Right forelimb (tissue), 1 donor: ENCODE measurements around the gene THRB.

Source experiments
- DNase-seq: peaks from one replicate; pipeline ENCODE4 v3.0.0-alpha.2; 2018

The THRB gene

DNA sequence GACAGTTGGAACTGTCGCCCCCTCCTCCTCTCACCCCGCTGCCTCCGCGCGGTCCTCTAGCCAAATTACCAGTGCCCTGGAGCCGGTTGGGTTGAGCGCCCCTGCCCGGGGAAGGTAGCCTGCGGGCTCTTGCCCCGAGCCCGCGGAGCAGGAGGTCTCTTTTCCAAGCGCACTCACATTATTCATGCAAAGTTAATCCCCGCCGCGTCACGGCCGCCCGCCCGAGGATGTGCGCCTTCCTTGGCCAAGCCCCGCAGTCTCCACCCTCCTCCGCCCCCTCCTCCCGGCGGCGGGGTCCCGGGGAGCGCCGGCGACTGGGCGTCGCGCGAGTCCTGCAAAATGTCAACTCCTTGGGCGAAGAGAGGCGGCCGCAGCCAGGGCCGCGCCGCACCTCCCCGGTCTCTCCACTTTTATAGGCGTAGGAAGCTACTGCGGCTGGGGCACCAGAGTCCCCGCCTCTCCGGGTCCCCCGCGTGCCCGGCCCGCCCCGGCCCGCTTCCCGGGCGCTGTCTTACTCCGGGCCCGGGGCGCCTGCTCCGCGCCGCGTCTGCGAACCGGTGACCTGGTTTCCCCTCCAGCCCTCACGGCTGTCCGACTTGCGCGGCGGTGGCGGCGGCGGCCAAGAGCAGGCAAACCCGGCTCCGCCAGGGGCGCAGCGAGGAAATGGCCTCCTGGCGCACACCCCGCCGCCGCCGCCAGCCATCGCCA lies at the start of gene THRB:
THRB (minus strand) TSS at position 233 of the 708 bp plus-strand sequence.
- peak; percentile 81 for DNase-seq

DNA sequence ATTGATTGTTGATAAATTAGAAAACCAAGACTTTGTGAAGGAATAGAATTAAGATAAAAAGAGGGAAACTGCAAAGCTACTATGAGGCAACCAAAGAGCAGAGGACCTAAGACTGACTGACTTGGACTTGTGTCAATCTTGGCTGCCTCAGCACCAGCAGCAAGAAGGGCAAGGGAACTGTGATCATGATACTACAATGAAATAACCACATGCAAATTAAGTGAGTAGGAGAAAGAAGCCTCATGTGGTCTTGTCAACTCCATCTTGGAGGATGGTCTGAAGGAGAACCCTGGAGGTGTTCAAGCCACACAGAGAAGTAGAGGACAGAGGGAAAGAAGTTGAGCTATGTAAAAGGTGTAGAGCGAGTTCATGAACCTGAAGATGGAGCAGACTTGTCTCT lies 47.3 kb upstream of the THRB start:
- DNase-seq = no peak

DNA sequence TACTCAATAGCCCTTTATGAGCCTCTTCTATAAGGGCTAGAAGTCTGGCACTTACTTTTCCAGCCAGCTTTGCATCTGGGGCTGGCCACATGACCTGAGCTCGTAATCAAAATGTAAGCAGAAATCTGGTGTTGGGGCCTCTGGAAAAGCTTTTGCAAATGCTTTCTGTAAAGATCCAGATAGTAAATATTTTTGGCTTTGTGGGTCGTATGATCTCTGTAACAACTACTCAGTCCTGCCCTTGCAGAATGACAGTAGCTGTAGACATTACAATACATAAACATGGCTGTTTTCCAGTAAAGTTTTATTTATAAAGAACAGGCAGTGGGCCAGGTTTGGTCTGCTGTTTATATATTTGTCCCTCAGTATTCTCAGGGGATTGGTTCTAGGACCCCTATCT lies 46.2 kb upstream of the THRB start:
- DNase-seq = no peak

DNA sequence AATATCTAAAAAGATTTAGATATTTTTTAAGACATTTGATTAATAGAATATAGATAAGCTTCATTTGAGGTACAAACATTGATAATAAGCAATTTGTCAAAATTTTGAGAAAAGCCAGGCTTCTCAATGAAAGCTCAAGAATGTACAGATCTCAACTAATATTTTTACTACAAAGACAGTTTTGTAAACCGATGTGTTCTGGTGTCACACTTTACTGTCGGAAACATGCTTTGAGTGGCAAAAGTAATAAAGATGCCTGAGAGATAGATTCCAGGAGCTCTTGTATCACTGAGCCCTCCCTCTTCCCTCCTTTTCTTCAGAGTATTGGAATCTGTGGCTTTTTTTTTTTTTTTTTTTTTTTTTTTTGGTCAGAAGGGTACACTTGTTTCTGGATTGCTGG lies 45.0 kb upstream of the THRB start:
- no peak for DNase-seq

DNA sequence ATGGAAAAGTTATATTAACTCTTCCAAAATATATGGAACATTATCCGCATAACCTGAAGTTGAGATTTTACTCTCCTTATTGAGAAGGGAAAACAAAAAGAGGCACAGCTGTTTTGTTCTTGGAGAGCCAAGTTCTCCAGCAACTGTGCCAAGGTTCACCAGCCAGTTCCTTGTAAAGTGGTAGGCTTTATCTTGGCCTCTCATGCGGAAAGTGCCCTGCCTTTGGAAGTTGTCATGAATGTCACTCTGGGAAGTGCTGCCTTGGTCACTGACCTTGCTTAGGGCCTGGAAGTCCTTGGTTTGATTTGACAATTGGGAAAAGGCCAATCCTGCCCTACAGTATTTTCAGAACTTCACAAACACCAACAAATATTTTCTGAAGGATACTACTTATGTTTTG lies 44.2 kb upstream of the THRB start:
- DNase-seq = no peak

DNA sequence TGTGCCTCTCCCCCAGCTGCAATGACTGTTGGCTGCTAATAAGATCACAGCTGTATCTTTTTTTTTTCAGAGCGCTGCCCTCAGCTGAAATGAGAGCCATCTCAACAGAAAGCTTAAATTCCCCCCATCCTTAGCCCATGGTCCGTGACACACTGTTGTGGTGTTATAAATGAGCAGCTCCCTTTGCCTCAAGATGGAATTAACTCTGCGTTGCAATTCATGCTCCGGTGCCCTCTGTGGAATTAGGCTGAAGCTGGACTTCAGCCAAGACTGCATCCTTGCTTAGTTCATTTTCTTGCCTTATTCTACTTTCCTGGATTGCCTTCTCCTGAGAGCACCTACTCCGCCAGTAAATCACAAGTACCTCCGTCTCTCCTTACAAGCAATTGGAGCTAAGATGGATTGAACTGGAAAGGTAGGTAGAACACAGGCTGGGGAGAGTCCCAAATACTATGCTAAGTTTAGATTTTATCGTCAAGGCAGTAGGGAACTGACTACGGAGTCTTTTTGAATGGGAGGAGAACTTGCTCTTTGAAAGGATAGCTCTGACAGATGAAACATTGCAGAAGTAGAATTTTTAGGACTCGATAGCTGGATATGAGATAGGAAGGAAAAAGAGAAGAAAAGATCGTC lies 39.0 kb upstream of the THRB start:
- no peak for DNase-seq

DNA sequence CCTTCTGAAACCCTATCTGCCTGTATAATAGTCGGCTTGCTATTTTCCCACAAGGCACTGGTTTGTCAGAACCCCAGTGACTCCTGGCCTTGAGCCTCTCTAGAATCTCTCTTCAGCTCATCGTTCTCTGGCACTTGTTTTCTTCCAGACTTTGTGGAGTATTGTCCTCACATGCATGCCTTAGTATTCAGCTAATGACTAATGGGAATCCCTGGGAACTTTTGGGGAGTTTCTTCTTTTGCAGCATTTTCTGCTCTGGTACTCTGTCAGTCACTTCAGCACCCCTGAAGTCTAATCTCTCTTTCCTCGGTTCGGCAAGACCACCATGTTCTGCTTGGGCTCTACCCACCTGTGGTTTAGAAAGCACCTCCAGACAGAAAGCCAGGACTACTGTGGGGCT lies 35.8 kb upstream of the THRB start:
- no peak for DNase-seq

DNA sequence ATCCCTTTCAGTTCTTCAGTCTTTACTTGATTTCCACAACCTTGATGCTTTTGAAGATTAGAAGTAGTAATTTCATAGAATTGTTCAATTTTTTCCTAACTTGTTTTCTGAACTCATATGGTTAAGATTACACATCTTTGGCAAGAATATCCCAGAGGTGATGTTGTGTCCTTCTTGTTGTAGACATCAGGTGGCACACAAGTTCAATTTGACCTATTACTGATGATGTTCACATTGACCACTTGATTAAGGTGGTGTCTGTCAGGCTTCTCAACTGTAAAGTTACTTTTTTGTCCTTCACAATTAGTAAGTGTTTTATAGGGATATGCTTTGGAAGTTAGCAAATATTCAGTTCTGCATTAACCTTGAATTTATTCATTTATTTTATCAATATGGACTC lies 34.6 kb upstream of the THRB start:
- DNase-seq = no peak

DNA sequence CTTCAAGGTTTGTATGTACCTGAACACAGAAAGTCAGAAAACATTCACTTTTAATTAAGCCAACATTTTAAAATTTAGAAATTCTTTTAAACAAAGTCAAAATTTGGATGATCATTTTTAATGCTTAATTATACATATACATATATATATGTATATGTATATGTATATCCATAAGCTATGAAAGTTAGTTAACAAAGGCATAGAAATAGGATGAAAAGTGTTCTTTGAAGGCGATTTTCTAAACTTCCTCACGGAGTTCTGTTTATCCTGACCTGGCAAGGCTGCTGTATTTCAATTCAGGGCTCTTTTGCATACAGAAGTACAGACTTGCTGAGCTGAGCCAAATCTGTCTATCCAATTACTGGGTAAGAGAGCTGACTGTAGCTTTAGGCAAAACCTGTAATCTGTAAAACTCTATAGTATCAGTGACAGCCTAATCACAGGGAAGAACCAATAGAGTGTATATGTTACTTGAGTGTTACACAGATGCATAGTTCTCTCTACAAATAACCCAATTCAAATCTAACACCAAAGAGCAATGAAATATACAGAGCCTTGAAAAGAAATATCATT lies 32.1 kb upstream of the THRB start:
- DNase-seq = no peak

DNA sequence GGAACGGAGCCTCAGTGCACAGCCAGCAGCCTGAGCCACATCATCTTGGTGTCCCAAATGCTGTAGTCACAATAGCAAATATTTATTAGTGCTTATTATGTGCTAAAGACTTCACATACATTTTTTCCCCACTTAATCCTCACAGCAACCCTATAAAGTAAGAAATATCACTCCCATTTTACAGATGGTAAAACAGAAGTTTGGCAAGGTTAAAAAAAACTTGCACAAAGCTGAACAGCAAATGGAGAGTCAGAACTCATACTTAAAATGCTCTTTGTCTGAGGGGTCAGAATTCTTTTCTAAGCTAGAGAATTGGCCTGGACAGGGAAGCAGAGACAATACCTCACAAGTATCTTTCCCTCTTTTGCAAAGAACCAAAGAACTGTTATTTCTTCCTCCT lies 30.9 kb upstream of the THRB start:
- no peak for DNase-seq

DNA sequence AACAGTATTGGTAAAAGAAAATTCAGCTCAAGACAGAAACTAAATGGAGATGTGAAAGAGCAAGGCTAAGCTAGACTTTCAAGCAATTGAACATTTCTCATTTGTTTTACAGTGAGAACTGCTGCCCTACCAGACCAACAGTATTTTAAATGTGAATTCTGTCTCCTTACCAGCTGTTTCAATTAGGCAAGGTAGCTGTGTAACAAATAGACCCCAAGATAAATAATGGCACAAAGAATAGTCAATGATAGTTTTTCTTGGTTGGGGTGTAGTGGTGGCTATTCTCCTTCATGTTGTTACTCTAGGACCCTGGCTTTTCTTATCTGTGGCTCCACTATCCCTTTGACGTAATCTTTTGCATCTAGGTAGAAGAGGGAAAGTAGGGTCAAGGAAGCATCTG lies 30.4 kb upstream of the THRB start:
- DNase-seq = no peak

DNA sequence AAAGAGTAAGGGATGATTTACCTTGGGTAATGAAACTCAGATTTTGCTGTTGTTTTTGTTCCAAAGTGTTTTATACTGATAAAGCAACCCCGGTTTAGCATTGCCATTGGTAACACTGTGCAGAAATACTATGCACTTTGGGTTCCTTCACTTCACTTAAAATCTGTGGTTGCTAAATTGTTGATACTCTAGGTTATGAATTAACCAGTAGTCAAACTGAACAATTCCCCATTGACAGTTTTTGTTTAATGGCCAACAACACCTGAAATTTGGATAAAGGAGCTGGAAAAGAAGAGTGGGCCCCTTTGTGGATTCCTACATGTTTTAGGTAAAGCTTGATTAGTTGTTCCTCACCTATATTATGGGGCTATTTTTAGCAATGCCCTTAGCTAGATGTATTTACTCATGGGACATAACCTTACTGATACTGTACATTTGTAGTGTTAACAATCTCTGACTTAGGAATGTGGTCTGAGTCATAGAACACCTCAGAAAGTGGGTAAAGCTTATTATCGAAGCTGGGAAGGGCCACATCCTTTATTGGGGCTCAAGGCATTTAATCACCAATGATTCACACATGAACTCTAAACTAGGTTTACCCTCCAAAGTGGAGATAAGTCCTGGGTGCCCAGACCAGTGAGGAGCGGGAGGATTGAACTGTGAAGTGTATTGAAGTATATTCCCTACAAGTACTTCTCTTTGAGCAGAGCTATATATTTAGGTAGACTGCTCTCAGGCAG lies 29.5 kb upstream of the THRB start:
- no peak for DNase-seq

DNA sequence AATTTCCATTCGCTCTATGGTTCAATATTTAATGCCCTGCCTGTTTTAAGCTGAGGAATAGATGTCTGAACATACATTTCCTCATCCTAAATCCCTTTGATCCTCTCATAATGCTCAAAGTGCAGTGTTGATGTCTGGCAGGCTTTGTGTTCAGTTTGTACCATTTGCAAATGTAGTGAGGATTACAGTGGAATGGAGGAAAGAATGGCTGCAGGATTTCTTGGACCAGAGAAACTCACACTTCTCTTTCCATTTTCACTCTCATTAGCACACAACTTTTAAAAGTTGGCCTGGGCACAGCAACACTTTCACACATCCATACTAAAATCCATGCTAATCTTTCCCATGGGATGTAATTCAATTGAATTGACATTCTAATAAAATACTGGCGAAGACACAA lies 28.6 kb upstream of the THRB start:
- no peak for DNase-seq

DNA sequence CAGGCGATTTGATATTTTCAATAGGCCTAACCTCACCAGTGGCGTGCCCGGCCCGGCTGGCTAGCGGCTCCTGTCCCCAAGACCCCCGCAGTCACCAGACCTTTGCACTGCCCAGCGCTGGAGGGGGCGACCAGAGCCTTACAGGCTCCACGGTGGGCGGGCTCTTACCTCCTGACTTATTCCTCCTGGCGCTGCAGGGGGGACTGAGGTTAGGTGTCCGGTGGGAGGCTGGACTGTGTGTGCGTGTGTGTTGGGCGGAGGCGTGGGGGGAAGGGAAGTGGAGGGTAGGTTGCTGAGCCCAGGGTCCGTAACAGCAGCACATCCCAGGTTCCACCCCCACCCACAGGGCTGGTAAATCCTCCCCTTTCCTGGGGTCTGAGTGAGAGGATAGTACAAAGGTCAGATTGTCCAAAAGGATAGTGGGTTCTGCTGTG lies 27.5 kb upstream of the THRB start:
- DNase-seq = no peak

DNA sequence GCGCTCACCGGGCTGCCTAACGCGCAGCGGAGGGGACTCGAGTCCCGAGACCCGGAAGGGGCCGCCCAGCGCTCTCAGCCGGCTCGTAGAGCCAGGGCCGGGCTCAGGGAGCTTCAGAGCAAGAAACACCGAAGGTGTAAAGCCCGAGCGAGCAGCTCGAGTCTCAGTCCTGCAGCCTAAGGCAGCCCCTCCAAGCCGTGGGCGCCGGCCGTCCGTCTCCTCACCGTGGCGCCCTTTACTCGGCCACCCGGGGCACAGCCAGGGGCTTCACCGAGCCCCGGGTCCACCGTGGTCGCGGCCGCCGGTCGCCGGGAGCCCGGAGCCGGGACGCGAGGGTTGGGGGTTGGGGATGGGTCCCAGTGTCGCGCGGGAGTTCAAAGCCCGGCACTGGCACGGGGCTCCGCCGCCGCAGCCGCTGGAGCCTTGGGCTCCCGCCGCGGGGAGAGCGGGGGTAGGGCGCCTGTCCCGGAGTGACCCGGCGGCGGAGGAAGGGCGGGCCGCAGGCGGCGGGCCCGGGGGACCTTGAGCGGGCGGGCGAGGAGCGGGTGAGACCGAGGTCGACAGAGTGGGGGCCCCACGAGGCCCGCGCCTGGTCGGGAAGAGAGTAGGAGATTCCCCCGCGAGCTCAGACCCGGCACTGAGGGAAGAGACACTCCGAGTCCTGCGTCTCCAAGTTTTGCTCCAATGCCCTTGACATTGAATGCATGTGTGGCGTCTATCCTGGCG lies 26.9 kb upstream of the THRB start:
- DNase-seq = peak; percentile 68

DNA sequence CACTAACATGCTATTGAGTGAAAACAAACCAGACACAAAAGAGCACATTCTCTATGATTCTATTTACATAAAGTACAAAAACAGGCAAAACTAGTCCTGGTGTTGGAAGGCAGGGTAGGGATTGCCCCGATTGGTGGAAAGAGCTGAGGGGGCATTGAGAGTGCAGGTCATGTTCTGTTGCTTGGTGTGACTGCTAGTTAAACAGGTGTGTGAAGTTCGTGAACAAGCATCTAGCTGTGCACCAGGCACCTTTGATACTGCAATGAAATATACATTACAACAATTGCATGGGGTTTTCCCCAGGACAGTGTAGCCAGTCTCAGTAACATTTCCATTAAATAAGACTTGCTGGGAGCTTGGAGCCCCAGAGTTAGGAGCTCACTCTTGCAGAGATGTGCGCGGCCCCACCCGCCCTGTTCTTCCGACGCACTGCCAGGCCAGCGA lies 26.3 kb upstream of the THRB start:
- no peak for DNase-seq

DNA sequence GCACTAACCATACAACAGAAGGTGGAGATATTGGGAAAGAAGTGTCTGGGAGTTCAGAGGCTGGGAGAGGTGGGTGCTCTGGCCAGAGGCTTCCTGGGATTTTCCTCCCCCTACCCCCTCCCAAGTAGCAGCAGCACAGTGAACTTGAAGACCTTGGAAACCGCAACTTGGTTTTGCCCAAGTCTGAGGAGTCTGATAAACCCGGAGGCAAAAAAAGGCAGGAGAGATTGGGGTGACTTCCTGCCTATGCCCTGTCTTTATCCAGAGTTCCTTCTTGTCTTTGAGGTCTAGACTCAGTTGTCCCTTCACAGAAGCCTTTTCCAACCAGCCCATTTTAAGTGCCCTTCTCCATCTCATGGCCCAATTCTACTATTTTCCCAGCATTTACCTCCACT lies 25.4 kb upstream of the THRB start:
- no peak for DNase-seq

DNA sequence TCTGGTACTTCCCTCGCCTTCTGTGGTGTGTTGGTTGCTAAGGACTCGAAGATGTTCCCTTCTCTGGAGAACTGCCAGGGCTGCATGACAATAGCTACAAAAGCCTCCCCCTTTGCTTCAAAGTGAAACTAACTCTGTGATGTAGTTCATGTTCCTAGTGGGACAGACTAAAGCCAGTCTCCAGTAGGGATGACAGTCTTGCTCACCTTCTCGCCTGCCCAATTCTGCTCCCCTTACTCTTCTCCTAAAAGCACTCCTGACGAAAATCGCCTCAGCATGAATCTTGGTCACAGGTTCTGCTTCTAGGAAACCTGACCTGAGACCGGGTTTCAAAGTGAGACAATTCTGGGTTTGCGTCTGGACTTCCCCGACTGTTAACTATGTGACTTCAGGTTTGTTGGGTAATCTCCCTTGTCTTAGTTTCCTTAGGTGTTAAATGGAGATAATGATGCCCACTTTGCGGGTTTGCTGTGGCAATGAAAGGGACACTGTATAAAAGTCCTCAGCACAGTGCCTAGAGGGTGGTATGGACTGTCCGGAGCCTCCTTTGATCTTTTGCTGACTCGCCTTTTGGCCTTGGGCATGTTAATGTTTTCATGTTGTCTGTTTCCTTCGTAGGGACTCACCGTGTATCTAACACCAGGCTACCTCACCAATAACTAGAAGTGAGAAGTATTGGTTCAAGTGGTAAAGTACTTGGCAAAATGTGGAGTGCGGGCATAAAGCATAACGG lies 24.9 kb upstream of the THRB start:
- DNase-seq = no peak

DNA sequence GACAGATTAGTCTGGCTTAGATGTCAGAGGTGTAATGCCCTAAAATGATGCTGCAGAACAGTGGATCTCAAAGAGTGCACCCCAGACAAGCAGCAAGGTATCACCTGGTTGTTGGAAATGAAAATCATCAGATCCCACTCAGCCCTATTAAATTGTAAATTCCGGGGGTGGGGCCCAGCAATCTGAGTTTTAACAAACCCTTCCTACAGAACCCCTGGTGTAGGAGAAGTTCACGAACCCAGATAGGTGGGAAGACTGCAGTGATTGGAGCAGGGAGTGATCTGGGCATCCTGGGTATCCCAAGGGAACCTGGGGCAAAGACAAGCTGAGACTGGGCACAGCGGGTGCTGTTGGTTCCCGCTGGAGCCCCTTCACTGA lies 24.3 kb upstream of the THRB start:
- no peak for DNase-seq

DNA sequence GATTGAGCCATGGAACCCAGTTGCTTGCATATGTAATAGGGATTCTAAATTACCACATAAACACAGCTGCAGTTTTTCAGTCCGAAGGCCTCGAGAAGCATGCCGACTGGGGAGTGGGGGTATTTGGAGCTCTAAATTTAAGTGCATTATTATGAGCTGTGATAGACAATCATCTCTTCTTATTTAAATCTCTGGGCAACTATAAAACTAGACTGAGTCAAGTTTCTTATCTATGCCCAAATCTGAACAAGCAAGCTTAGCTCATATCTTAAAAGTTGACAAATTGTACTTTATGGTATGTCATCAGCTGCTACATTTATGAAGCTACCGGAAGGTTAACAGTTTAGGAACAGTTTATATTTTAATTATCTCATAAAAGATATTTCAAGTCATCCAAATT lies 19.5 kb upstream of the THRB start:
- DNase-seq = no peak

DNA sequence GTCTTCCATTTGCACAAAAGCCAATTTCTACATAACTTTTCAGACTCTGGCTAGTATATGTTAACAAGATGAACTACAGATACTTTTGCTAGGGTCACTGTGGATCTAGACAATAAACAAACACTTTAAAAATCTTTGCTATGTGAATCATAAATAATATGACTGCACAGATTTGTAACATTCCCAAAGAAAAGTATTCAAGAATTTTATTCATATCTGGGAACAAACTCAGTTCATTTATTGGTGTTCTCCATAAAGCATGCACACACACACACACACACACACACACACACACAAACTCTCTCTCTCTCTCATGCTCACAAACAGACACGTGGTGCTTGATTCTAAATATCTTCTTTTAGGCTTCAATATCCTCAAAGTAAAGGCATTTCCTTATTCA lies 18.8 kb upstream of the THRB start:
- no peak for DNase-seq

DNA sequence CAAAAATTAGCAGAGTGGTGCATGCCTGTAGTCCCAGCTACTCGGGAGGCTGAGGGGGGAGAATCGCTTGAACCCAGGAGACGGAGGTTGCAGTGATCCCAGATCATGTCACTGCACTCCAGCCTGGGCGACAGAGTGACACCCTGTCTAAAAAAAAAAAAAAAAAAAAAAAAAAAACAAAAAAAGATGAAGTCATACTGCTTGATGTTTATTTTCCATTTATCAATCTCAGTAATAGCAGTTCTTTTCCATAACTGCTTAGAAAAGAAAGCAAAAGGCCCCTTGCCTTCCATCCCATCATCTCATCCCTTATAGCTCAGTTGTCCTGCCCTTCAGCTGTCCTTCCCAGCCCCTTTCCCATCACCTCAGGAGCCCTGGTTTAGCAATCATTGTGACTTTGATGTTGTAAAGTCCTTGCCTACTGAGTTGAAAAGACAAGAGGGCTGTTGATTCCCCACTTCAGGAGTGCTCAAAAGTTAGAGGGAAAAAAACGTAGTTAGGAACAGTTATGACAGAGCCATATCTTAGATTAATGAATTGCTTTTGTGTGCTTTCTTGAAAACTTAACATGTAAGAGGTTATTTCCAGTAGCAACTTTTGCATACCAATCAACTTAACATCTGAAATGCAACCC lies 18.0 kb upstream of the THRB start:
- DNase-seq = no peak
